Astrocyte (in vitro differentiated cells and primary cell): Measurements from ENCODE around the gene CNOT3. TPM values are rescaled to one million over a fixed set of nuclear protein-coding genes. Genes with fewer than 3 reads are reported as not detected.

Experiments used
- DNase-seq: peaks from one replicate; pipeline ENCODE4 v3.0.0-alpha.2; 2010; ENCODE audit warnings: low read depth
- FAIRE-seq: peaks from 2 replicates; lab custom pipeline; 2011; peaks lifted over from hg19 to GRCh38; lab: Jason Lieb, UNC
- H2AFZ ChIP-seq: 2 replicates; pipeline ENCODE4 v1.6.0; 2012; ENCODE audit warnings: low read depth, low read length, inconsistent platforms
- H3K27ac ChIP-seq: 2 replicates; pipeline ENCODE4 v1.5.1; 2011; ENCODE audit warnings: low read depth, low read length, inconsistent platforms
- H3K27me3 ChIP-seq: 2 replicates; pipeline ENCODE4 v1.6.0; 2011; ENCODE audit warnings: low read length, inconsistent platforms; ENCODE audit not compliant: insufficient read depth
- H3K36me3 ChIP-seq: 2 replicates; pipeline ENCODE4 v1.5.1; 2011; ENCODE audit warnings: low read length, inconsistent platforms; ENCODE audit not compliant: insufficient read depth
- H3K4me1 ChIP-seq: 2 replicates; pipeline ENCODE4 v1.5.1; 2011; ENCODE audit warnings: low read length, inconsistent platforms; ENCODE audit not compliant: insufficient read depth
- H3K4me2 ChIP-seq: 2 replicates; pipeline ENCODE4 v1.6.0; 2012; ENCODE audit warnings: low read length, inconsistent platforms
- H3K4me3 ChIP-seq: 2 replicates; pipeline ENCODE4 v1.5.1; 2011; ENCODE audit warnings: low read depth, mild to moderate bottlenecking, low read length, inconsistent platforms; ENCODE audit not compliant: insufficient read depth
- H3K79me2 ChIP-seq: 2 replicates; pipeline ENCODE4 v1.6.0; 2012; ENCODE audit warnings: mild to moderate bottlenecking, low read length, inconsistent platforms; ENCODE audit not compliant: insufficient read depth
- H3K9ac ChIP-seq: 2 replicates; pipeline ENCODE4 v1.6.0; 2012; ENCODE audit warnings: mild to moderate bottlenecking, low read length, inconsistent platforms
- H3K9me3 ChIP-seq: 2 replicates; pipeline ENCODE4 v1.5.1; 2012; ENCODE audit warnings: low read depth, mild to moderate bottlenecking, low read length, inconsistent platforms; ENCODE audit not compliant: insufficient read depth
- H4K20me1 ChIP-seq: 2 replicates; pipeline ENCODE4 v1.6.0; 2012; ENCODE audit warnings: low read length, inconsistent platforms; ENCODE audit not compliant: insufficient read depth
- H3K27ac Mint-ChIP-seq: one replicate; pipeline ENCODE4 v1.8.0; 2021; ENCODE audit warnings: mild to moderate bottlenecking, mixed read lengths; ENCODE audit not compliant: unreplicated experiment
- H3K27me3 Mint-ChIP-seq: one replicate; pipeline ENCODE4 v1.8.0; 2021; ENCODE audit warnings: low read depth, mixed read lengths; ENCODE audit not compliant: unreplicated experiment
- H3K36me3 Mint-ChIP-seq: one replicate; pipeline ENCODE4 v1.8.0; 2021; ENCODE audit warnings: low read depth, mixed read lengths; ENCODE audit not compliant: unreplicated experiment
- H3K4me1 Mint-ChIP-seq: one replicate; pipeline ENCODE4 v1.8.0; 2021; ENCODE audit warnings: low read depth, mixed read lengths; ENCODE audit not compliant: unreplicated experiment
- H3K4me3 Mint-ChIP-seq: one replicate; pipeline ENCODE4 v1.8.0; 2021; ENCODE audit warnings: mild to moderate bottlenecking, moderate library complexity, mixed read lengths; ENCODE audit not compliant: unreplicated experiment
- H3K9me3 Mint-ChIP-seq: one replicate; pipeline ENCODE4 v1.8.0; 2021; ENCODE audit warnings: mild to moderate bottlenecking, mixed read lengths; ENCODE audit not compliant: unreplicated experiment
- CTCF ChIP-seq: IDR thresholded peaks from 2 replicates; pipeline ENCODE4 v1.5.1; 2011; ENCODE audit warnings: low read depth, mild to moderate bottlenecking, inconsistent platforms, low read length, moderate library complexity; ENCODE audit not compliant: insufficient read depth
- EZH2 ChIP-seq: IDR thresholded peaks from 2 replicates; pipeline ENCODE4 v1.6.1; 2012; ENCODE audit warnings: mild to moderate bottlenecking, low read length, inconsistent platforms; ENCODE audit not compliant: insufficient read depth
- total RNA-seq: library from RNA; stranded (reverse); gene quantifications from 2 replicates; pipeline ENCODE4 v1.2.1, GENCODE V29; 2021

The CNOT3 gene
- total RNA-seq, 1 donor from 2014 or later: 39.2 TPM

DNA sequence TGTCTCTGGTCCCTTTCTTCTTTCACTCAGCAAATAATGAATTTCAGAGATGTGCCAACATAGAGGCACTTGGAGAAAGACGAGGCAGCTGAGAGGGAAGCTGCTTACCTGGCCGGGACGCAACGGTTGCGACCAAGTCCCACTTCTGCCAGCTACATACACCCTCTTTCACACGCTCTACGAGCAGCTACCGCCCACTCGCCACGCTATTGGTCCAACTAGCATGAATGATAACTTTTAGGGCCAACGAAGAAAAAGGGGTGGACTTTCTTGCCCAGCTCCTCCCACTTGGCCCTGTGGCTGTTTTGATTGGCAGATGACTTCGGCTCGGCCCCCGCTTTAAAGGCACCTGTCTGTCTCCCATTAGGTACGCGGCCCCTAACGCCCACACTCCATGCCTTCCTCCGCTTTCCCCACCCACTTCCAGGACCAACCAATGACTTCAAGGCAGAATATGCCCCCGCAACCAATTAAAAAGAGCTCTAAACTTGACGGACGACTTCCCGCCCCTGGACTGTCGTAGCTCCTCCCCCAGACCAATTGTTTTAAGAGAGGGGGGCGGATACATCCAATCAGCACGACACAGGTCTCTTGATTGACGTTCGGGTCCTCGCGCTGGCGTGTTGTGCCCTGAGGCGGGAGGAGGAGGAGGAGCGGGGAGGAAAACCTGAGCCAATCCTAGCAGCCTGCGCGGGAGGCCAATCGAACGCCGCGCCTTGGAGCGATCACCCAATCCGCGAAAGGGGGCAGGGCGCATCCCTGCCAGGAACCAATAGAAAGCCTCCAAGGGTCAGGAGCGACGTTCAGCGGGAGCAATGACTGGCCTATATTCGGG, 481 bp upstream of the CNOT3 start:
- FAIRE-seq: peak; percentile 68
- H2AFZ ChIP-seq: peak overlapping the region; percentile 67
- peaks cover 15% of the 10 kb centered on the region for H3K4me1 ChIP-seq
- H3K36me3 ChIP-seq: peaks cover under 1% of the 10 kb centered on the region
- Mint-ChIP-seq H3K9me3 (no peaks in the 10 kb centered on the region), H3K4me3 (peak overlapping the region; percentile 87), H3K27ac (peak overlapping the region; percentile 87), H3K27me3 (no peaks in the 10 kb centered on the region), H3K36me3 (peaks cover 10% of the 10 kb centered on the region), H3K4me1 (peaks cover 18% of the 10 kb centered on the region)
- no peaks in the 10 kb centered on the region for H3K9me3 ChIP-seq
- peak; percentile 100 for DNase-seq
- peak overlapping the region; percentile 95 for H3K4me2 ChIP-seq
- H3K79me2 ChIP-seq: peaks cover 46% of the 10 kb centered on the region
- peak overlapping the region; percentile 92 for H3K27ac ChIP-seq
- no peaks in the 10 kb centered on the region for H3K27me3 ChIP-seq
- H4K20me1 ChIP-seq: peaks cover 37% of the 10 kb centered on the region
- peak overlapping the region; percentile 98 for H3K9ac ChIP-seq
- peak overlapping the region; percentile 72 for H3K4me3 ChIP-seq
- no peak for TF ChIP-seq EZH2
- TF ChIP-seq CTCF: no peak

- peaks cover 15% of the 10 kb centered on the region for H3K36me3 Mint-ChIP-seq
- no peaks in the 10 kb centered on the region for H3K27me3 Mint-ChIP-seq
- Histone ChIP-seq H3K36me3 (peaks cover 14% of the 10 kb centered on the region), H3K9me3 (no peaks in the 10 kb centered on the region), H3K4me1 (peaks cover 21% of the 10 kb centered on the region), H3K27ac (no peak overlapping the region), H2AFZ (no peak overlapping the region), H3K27me3 (no peaks in the 10 kb centered on the region), H3K4me2 (peak overlapping the region; percentile 93), H4K20me1 (peaks cover 52% of the 10 kb centered on the region), H3K79me2 (peaks cover 55% of the 10 kb centered on the region), H3K9ac (peak overlapping the region; percentile 98), H3K4me3 (peak overlapping the region; percentile 72)
- peak overlapping the region; percentile 92 for H3K4me3 Mint-ChIP-seq
- FAIRE-seq: no peak
- peaks cover 23% of the 10 kb centered on the region for H3K4me1 Mint-ChIP-seq
- TF ChIP-seq EZH2 (no peak), CTCF (no peak)
- H3K9me3 Mint-ChIP-seq: no peaks in the 10 kb centered on the region
- H3K27ac Mint-ChIP-seq: peak overlapping the region; percentile 87
- DNase-seq: no peak
Measured at GRCh38 chr19:54138489-54139256, 1.1 kb downstream of the CNOT3 start.
